NCI-H446 treated with DMSO at 0.1 percent for 48 hours (cell line): Measurements from ENCODE around the gene PSTPIP1.

ENCODE experiments used
- DNase-seq: peaks from one replicate; lab custom pipeline; 2025; lab: John Stamatoyannopoulos, UW

Gene PSTPIP1

GRCh38 chr15:77030928-77031375, 36.0 kb downstream of the PSTPIP1 start:
- no peak for DNase-seq

DNA sequence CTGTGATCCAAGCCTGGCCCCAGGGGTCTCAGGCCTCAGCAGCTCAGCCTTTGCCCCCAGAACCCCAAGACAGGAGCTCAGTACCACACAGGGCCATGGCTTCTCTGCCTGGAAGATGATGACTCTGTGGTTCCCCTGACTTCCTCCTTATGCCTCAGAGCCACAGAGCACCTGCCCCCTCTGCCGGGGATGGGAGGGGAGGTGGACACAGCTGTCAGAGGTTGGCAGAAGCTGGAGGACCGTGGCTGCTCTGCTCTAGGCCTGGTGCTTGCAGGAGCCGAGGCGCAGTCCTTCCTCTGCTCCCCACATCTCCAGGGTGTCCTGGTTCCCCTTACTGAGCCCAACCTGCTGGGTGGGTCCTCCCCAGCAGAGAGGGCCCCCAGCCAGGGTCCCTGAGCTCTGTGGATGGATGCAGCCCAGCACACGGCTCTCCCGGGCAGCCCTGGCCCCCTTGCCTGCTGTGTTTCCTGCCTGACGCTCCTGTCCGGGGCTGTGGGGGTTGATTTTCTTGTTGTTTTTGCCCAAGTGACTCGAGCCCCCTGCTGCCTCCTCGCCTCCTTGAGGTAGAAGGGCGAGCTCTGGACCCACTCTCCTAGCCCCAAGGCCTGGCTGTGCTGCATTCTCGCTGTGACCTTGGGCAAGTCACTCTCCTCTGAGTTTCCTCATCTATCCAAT, 36.6 kb downstream of the PSTPIP1 start:
- DNase-seq: no peak

DNA sequence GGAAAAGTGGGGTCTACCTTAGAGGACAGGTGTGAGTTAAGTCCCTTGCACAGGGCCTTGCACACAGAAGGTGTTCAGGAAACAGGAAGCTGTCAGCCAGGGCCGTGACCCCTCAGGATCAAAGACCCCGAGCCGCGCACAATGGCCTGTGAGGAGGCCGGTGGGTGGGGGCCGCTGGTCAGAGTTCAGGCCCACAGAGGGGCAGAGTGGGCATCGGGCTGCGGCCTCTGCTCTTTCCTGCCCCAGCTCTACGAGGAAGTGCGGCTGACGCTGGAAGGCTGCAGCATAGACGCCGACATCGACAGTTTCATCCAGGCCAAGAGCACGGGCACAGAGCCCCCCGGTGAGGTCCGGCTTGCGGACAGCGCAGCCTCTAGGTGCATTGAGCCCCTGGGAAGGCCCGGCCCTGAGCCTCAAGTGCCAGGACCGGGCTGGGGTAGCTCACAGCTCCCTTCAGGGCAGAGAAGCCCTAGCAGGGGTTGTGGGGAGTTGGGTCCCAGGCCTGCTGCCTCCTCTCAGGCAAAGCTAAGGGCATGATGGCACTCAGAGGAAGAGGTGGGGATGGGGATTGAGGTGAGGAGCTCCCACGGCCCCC, 37.2 kb downstream of the PSTPIP1 start:
- DNase-seq: no peak

DNA sequence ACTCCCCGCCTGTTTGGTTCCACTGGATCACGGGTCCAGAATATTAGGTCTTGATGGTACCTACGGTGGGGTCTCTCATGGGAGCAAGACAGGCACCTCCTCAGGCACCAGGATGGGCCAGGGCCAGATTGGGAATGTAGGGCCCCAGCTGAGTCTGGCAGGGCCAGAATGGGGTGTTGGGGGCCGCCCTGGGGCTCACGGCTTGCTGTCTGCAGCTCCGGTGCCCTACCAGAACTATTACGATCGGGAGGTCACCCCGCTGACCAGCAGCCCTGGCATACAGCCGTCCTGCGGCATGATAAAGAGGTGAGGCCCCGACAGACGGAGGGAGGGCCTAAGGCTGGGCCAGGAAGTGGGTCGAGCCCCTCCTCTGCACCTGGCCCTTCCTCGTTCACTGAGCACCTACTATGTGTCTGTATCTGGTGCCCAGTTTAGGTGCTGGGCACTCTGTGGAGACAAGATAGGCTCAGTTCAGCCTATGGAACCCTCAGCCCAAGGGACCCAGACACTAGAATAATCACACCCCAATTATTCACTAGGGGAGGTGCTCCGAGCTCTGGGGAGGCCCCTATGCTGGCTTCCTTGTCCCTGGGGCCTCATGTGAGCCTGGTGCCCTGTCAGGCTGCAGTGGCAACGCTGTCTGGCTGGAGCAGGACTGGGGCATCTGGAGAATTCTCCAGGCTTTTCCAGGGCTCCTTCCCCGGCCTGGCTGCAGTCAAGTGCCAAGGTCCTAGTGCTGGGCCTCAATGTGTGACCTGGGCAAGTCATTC, 37.9 kb downstream of the PSTPIP1 start:
- DNase-seq: no peak

DNA sequence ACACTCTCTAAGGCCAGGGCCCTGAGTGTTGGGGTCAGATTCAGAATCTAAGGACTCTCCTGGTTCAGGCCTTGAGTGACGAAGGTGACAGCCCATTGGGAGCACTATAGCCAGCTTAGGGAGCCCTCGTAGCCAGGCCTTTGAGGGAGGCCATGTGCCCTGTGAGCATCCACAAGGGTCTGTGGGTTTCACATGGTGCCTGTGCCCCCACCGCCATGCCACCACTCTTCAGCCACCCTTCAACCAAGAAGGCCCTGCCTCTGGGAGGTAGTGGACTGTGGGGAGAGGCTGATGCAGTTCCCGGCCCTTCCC, 38.4 kb downstream of the PSTPIP1 start:
- DNase-seq: no peak

DNA sequence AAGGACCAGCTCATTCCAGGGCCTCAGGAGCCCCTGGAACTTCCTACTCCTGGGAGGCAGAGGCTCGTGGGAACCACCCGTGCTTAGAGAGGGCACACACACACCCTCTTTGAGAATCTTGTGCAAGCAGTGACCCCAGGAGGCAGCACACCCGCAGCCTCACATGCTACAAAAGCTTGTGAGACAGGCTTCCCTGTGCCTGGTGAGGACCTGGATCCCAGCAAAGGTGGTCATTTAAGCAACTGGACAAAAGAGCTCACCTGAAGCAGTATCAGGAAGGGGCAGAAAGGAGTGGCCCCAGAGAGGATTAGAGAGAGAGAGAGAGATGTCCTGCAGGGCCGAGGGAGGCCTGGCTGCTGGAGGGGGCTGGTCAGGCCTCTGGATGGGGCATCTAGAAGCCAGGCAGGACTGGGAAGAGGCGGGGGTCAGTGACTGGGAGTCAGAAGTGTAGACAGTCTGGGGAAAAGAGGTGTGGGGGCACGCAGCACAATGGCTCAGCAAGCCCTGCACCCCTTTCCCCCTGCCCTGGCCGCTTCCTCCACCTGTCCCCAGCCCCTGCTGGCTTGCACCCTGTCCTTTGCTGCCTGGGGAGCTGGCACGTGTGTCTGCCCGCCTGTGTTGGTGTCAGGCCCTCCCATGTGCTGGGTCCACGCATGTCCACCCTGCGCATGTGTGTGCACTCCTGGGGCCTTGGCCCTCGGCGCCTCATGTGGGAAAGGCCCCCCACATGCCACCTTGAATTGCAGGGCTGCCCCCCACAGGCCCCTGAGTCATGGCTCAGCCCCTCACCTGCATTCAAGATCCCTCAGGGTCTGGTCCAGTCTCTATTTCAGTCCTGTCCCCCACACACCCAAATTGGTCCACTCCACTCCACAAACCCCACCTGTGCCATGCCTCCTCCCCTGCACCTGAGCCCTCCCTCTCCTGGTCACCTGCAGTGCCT, 39.1 kb downstream of the PSTPIP1 start:
- DNase-seq: no peak

DNA sequence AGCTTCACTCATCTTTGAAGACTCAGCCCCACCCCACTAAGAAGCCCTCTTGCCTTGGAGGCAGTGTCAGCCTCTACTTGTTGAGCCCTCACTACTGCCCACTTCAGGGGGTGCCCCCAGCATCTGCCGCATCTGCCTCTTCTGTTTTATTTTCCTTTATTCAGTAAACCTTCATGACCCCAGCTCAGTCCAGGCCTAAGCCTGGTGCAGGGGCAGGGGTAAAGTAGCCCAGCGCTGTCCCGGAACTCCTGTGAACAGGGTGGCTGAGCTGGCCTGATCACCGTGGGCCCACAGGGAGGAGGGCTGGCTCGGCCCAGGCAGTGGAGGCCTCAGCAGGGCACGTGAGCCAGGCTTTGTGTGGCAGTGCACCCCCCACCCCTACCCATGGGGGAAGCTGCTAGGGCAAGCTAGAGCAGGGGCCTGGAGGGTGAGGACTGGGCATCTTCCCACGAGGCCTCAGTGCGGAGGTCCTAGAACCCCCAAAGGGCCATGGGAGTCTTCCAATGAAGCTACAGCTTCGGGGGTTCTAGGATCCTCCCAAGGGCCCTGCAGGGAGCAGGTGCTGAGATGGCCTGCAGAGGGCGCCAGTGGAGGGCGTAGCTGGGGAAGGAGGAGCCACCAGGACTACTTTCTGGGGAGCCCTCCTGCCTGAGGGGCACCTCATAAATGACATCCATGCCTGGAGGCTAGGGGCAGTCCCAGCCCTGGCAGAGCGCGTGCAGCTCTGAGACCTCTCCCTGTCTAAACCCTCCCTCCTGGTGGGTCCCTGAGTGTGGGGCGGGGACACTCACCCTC, 40.0 kb downstream of the PSTPIP1 start:
- no peak for DNase-seq

DNA sequence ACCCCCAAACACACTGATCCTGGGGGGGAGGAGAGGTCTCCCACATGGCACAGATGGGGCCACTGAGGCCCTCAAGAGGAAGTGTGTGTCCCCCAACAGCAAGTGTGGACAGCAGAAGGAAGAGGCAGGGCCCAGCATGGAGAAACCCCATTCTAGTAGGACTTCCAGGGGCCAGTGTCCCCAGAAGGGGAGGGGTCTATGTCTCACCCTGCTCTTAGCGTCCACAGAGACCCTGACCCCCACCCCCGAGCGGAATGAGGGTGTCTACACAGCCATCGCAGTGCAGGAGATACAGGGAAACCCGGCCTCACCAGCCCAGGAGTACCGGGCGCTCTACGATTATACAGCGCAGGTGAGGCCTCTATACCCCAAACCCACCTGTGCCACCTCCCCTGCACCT, 40.7 kb downstream of the PSTPIP1 start:
- DNase-seq: no peak

GRCh38 chr15:77035999-77036471, 41.1 kb downstream of the PSTPIP1 start:
- DNase-seq: no peak

GRCh38 chr15:77036537-77037387, 41.8 kb downstream of the PSTPIP1 start:
- no peak for DNase-seq

DNA sequence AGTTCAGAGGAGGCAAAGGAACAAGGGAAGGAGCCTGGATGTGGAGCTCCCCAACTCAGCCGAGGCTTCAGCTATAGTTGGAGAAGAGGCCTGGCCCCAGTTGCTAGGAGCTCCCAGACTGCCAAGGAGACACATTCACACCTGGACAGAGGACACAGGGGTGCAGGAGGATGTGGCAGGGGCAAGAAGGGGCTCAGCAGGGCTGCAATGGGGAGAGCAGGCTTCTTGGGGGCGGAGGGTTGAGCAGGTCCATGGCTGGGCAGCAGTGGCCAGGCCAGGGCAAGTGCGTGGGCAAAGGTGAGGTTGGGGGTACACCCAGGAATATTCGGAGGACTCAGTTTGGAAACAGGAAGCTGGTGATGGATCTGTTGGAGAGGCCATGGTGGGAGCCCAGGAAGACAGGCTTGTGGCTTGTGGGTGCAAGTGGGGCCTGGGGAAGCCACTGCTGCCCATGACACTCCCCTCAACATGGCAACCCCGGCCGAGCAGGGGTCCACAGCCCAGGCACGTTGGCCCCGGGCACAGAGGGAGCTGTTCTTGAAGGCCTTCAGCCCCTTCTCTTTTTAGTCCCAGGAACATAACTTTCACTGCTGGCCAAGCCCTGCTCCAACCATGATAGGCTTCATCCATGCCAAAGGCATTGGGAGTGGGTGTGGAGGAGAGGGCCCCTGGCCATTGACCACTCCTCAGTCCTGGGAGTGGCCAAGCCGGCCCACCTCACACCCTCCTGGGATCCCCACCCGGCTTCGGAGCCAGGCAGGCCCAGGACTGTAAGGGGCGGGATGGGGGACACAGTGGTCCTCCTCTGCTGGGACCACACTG, 42.7 kb downstream of the PSTPIP1 start:
- DNase-seq: no peak

DNA sequence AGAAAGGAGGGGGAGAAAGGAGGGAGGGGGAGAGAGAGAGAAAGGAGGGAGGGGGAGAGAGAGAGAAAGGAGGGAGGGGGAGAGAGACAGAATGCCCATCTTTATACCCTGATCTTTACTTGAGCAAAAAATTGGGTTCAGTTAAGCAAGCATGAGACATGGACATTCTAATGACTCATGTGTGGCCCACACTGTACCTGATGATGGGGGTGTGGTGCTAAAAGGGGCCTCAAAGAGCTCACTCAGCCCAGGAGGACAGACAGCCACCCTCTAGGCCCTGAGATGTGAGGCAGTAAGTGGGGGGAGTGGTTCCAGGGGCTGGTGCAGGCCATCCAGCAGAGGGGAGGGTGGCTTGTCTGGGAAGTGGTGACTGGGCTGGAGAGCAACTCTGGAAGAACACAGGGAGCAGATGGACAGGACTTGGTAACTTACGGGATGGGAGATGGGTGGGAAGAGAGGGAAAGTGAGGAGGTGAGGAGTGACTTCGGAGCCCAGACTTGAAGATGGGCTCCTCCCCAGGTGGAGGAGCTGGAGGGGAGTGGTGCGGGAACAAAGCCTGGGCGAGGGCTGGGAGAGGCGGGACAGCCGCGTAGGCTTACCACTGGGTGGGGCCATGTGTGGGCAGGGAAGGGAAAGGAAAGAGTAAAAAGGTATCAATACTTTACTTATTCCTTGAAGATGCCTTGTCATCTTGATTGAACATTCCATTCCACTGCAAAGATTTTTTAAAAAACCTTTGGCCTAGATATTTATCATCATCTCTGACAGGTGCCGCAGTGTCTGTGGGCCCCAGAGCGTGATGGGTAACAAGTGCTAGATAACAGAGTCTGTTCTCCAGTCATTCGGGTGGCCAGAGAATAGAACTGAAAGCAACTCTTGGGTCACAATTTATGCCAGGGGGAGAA, 43.6 kb downstream of the PSTPIP1 start:
- DNase-seq: no peak

- no peak for DNase-seq
Measured at GRCh38 chr15:77039217-77039533, 44.2 kb downstream of the PSTPIP1 start.

DNA sequence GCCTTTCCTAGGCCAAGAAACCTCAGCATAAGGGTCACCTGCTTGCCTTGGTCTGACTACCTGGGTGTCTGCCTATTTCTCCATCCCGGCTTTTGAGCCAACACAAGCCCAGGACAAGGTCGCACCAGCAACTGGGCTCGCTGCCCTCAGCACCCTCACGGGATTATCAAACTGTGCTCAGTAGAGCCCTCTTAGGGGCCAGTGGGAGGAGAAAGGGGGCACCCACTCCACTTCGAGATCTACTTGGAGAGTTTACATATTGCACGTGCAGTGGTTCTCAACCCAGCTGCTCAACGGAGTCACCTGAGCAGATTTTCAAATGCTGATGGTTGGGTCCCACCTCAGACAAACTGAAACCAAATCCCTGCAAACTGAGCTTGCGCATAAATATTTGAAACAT, 44.9 kb downstream of the PSTPIP1 start:
- no peak for DNase-seq

GRCh38 chr15:77040673-77041072, 45.7 kb downstream of the PSTPIP1 start:
- DNase-seq: no peak

DNA sequence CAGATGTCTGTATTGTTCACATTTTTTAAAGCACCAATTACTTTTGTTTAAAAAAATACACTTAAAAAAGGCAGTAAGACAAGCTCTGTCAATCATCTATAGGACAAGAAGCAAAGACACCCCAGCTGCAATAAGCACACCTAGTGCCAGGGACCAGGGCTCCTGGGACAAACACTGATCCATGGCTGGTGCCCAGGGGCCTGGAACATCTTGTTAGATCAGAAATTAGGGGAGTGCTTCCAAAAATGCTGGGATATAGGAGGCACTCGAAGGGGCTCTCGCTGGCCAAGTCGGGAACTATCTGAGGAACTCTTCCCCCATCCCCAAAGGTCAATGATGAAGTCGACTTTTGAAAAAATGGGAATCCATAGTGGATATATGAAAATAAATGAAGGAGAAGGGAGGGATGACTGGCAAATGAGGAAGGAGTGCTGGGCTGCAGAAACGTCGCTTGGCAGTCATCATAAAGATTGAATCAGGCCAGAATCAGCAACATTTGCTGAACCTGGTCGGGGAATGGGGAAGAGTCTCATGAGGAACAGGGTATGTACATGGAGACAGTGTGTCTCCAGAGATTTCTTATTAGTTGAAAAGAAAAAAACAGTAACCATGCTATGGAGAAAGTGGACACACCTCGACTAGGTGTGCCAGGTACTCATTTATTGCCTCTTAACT, 47.5 kb downstream of the PSTPIP1 start:
- no peak for DNase-seq

DNA sequence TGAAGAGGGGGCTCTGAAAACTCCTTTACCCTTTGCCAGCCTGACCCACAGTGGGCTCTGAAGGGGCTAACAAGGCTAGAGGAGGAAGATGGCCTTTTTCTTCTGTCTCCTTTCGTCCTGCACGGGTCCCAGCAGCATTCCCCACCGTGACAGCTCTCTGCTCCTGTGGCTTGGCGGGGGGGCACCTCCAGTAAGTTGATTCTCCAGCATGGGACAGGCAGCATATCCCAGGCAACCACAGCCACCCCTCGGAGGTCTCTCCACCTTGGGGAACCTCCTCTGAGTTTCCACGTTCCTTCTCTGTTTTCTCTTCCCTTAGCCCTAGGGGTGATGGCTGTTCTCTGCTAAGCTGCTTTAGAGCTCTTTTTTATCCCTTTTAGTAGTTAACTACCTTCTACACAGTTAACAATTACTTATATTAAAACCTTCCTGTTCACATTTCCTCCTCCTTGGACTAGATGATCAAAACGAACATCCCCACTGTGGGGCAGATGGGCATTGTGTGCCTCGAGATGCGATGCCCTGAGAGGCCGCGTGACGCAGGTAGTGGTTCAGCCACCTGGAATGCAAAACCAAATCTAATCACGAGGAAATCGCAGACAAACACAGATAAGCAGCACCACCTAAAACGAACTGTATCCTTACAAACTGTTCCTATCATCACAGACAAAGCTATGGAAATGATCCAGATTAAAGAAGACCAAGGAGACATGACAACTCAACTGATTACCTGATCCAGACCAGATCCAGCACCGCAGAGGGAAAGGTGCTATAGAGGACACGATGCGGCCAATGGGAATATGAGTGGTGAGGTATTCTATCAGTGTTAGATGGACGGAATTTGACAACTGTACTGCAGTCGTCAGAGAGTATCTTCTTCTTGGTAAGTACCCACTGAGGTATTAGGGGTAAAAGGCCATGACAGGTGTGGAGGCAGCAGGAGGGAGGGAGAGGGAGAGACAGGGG, 48.3 kb downstream of the PSTPIP1 start:
- no peak for DNase-seq
